HG03558 (cell line): ENCODE data around the gene PPP6R2.
"Not testable (repeated sequence)": the region's sequence is repeated elsewhere in the genome, so short reads cannot be mapped to it uniquely, and the experiment has no call there.

Source experiments
- ATAC-seq: cut with Tn5 transposase; IDR thresholded peaks from one replicate; pipeline ENCODE4 v1.9.1; 2021; ENCODE audit warnings: moderate number of reproducible peaks; ENCODE audit not compliant: unreplicated experiment; ENCODE audit errors: extremely low read depth

Gene PPP6R2

DNA sequence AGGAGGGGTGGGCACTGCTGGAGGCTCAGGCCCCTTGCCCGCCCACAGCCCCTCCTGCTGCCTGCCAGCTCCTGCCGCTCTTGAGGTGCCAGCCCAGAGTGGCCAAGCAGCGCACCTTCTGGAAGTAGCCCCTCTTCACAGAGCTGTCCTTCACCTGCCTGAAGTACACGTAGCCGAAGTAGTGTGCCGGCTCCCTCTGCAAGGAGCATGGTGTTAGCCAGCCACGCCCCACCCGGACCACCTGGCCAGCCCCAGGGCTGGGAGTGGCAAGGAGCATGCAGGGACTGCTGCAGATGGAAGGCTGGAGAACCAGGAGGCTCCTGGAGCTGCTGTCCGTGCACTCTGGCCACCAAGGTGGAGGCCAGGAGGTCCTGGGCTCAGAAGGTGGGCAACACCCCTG, 25.9 kb upstream of the PPP6R2 start:
- no peak for ATAC-seq

DNA sequence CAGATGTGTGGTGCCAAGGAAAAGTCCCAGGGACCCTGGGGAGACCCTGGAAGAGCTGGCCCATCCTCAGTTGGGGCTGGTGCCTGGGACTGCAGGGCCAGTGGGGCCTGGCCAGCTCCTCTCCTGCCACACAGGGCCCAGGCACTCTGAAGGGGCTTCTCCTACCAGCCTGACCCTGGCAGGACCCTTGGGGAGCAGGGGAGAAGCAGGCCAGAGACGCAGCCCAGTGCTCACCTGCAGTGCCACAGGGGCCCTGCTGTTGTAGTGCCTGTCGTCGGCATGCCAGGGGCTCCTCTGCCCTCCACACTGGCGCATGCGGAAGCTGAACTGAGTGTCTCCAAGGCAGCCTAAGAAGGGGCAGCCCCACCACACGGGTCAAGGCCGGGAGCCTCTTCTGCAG, 25.5 kb upstream of the PPP6R2 start:
- no peak for ATAC-seq

DNA sequence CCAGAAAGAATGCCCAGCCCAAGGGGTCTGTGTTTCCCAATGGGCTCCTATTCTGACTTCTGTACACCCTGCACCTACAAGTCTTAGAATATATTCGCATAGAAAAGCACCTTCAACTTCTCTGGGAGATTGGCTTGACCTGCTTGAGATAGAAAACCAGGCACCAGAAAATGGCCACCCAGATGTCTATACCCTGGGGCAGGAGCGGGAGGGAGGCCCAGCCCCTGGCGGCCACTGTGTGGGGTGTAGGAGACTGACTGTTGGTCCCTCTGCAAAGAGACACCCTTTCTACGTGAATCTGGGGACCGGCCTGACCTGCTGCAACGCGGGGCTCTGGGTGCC, 24.8 kb upstream of the PPP6R2 start:
- no peak for ATAC-seq

DNA sequence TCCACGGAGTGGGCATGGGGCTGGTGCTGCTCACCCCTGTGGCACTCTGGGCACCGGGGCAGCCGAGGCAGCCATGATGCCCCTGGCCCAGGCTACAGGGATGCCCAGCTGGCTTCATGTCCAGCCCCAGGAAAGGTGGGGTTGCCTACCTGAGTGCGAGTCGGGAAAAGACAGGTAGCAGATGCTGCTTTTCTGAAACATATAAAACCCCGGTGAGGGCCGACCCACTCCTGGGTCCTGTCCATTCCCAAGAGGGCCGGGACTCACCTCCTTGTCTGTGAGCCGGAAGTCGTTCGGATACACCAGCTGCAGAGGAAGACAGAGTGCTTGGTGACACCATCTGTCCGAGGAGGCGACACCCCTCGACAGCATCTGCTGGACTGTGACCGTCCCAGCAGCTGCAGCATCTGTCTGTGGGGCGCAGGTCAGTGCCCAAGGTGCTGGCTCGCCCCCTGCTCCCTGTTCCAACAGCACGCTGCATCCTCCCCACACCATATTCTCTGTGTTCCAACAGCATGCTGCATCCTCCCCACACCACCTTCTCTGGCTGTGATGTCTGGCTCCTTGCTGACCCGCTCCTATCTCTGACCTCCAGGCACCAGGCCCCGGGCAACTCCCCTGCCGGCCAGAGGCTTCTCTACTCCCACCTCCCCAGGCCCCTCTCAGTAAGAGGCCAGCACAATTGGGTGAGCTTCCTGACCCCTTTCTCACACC, 24.3 kb upstream of the PPP6R2 start:
- no peak for ATAC-seq

DNA sequence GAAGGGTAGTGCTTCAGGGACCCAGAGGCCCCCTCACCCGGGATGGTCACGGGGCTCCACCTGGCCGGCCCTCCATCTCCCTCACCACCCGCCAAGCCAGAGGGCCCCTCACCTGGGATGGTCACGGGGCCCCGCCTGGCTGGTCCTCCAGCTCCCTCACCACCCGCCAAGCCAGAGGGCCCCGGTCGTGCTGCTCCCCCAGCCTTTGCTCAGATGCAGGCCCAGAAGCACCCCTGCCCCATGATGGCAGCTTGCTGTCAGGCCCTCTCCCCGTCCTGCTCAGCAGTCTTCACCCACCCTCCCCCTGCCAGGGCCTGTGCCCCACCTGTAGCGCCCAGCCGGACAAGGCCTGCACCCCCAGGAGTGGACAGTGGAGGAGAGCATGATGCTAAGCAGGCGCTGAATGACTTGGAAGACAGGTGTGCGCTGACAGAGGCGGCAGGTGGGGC, 23.6 kb upstream of the PPP6R2 start:
- ATAC-seq: no peak

DNA sequence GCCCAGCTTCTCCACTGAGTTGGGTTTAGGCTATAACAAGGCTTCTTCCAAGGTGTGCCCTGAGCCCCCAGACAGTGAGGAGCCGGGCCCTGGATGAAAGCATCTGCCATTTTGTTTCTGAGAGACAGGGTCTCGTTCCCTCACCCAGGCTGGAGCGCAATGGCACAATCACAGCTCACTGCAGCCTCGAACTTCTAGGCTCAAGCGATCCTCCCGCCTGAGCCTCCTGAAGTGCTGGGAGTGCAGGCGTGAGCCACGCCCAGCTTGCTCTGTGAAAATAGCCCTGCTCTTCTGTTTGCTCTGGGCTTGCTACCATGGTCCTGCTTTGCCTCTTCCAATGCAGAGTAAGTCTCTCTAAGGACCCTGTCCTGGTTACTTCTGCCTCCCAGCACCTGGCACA, 23.0 kb upstream of the PPP6R2 start:
- ATAC-seq: no peak

DNA sequence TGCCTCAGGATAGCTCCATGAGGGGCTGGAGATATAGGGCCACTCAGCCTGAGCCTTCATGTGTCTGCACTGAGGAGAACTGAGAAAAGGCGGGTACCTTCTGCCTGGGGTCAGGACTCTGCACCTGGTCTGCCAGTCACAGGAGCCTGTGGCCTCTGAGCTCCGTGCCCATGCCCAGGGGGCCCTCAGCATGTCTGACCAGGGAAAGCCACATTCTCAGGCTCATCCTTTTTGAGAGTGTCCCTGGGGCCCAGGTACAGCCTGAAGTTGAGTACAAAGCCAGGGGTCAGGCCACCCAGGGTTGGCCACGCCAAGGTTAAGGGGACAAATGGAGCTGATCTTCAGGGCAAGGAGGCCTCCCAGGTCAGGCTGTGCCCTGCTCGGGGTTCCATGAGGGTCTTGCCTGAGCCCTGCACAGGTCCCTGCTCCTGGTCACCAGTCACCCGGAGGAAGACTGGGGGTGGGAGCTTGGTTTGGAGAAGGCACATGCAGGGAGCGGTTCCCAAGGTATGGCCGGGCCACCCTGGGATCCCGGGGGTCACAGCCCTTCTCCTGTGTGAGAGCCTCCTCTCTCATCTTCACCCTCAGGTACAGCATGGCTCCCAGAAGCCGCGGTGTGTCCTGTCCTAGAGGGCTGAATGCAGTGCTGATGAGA, 22.3 kb upstream of the PPP6R2 start:
- no peak for ATAC-seq

DNA sequence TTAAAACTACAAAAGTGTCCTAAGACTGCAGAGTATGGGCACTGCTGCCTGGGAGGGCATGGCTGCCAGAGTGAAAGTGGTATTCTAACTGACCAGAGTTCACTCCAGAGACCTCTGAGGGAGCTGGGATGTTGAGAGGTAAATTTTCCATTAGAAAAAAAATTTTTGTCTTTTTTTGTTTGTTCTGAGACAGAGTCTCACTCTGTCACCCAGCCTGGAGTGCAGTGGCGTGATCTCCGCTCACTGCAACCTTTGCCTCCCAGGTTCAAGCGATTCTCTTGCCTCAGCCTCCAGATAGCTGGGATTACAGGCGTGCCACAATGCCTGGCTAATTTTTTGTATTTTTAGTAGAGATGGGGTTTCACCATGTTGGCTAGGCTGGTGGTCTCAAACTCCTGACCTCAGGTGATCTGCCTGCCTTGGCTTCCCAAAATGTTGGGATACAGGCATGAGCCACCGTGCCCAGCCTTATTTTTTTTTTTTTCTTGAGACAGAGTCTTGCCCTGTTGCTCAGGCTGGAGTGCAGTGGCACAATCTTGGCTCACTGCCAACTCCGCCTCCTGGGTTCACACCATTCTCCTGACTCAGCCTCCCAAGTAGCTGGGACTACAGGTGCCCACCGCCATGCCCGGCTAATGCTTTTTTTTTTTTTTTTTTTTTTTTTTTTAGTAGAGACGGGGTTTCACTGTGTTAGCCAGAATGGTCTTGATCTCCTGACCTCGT, 20.6 kb upstream of the PPP6R2 start:
- ATAC-seq: not testable (repeated sequence)

DNA sequence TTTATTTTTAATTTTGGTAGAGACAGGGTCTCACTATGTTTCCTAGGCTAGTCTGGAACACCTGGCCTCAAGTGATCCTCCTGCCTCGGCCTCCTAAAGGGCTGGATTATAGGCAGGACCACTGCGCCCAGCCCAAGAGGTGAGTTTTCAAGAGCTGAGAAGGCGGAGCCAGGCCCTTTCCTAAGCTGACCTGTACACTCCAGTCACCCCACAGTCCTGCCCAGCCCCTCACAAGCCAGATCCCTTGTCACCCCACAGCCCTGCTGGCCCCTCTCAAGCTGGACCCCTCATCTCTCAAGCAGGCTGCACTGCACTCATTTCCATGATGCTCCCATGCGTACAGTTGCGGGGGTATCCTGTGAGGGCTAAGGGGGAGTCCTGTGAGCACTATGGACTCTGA, 19.2 kb upstream of the PPP6R2 start:
- no peak for ATAC-seq

DNA sequence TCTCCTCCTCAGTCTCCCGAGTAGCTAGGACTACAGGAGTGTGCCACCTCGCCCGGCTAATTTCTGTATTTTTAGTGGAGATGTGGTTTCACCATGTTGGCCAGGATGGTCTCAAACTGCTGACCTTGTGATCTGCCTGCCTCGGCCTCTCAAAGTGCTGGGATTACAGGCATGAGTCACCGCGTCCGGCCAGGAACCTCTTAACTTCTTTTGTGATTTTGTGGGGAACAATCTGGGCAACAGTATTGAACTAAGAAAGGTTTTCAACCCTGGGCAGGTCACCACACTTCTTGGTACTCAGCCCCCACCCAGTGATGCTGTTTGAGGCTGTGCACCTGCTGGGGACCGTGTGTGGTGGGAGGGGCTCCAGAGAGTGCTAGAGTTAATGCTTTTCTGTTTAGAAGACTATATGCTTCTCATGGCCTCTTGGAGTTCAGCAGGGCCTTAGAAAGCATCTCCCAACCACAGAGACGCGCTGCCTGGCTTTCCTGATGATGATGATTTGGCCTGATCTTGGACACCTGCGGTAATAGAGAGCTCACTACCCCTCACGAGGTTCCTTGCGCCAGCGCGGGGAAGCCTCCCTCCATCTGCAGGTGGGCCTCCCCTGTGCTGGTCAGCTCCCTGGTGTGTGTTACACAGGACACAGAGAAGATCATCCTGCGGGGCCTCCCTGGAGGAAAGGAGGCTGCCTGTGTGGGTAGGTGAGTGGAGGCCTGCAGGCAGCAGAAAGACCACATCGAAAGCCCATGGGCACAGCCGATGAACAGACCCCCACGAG, 17.5 kb upstream of the PPP6R2 start:
- ATAC-seq: no peak

DNA sequence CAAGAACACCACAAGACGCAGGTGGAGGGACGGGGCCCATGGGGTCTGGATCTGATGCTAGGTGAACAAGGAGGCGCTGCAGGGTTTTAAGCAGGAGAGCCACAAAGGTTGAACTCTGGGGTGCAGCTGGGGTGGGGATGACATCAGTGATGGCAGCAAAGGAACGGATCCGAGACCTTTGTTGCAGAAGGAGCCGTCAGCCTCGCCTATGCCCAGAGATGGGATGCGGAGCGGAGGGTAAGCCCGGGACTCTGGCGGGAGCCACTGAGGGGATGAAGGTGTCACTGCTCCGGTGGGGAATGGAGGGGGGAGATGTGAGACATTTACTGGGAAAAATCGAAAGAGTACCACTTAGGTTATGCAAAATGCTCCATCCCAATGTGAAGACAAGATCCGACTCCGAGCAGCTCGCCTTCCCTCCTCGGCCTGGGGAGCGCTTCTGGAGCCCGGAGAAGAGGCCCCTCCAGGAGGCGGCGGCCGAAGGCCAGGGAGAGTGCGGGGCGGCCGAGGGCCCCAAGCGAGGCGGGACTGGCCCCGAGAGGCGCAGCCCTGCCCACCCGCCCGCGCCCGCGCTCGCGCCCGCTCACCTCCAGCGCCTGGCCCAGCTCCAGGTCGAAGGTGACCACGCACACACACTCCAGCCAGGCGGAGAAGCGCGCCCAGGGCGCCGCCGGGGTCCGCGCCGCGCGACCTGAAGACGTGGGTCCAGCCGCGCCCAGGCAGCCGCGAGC, 16.7 kb upstream of the PPP6R2 start:
- peak; percentile 16 for ATAC-seq

DNA sequence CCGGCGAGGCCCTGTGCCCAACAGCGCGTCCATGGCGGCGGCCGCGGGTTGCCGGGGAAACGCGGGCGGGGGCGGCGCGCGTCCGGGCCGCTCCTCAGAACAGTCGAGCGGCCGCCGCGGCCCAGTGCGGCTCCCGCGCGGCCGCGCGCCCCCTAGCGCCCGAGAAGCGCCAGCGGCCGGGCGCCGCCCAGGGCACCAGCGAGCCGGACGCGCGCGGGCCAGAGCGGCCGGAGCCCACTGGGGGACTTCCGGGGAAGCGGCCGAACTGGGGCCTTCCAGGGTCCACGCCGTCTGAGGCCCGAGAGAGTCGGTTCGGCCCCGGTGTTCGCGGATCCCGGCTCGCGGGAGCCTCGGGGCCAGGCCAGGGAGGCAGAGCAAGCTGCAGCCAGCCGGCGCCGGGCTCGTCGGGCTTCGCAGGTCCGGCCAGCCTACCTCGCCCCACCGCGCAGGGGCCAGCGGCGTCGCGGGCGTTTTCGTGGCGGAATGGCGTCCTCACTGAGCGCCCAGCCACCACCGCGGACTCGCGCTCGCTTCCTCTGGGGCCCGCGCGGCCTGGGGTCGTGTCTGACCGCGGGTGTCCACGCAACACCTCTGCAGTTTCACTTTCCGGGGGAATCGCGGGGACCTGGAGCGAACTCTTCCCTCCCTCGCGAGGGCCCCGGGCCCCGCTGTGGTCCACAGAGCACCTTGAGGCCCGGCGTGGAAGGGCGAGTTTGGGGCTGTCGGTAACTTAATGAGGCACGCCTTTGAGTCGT, 16.0 kb upstream of the PPP6R2 start, which contains the start of gene DENND6B:
DENND6B (minus strand) TSS at position 57 of the 755 bp plus-strand sequence; CDS start at position 33, 24 bp downstream.
- ATAC-seq: peak; percentile 45

DNA sequence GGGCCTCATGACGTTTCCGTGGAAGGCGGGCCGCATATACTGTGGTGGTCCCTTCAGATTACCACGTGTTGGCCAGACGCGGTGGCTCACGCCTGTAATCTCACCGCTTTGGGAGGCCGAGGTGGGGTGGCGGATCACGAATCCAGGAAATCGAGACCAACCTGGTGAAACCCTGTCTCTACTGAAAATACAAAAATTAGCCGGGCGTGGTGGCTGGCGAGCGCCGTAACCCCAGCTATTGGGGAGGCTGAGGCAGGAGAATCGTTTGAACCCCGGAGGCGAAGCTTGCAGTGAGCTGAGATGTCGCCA, 15.5 kb upstream of the PPP6R2 start:
- ATAC-seq: no peak

DNA sequence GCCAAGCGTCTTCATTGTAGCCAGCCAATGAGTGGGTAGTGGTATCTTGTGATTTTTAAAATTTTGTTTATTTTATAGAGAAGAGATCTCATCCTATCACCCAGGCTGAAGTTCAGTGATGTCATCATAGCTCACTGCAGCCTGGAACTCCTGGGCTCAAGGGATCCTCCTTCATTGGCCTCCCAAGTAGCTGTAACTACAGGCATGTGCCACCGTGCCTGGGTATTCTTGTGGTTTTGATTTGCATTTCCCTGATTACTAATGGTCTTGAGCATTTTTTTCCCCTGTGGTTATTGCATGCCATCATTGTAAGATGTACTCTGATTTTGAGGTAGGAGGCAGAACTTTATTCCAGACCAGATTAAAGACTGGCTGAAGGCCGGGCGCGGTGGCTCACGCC, 13.9 kb upstream of the PPP6R2 start:
- no peak for ATAC-seq

DNA sequence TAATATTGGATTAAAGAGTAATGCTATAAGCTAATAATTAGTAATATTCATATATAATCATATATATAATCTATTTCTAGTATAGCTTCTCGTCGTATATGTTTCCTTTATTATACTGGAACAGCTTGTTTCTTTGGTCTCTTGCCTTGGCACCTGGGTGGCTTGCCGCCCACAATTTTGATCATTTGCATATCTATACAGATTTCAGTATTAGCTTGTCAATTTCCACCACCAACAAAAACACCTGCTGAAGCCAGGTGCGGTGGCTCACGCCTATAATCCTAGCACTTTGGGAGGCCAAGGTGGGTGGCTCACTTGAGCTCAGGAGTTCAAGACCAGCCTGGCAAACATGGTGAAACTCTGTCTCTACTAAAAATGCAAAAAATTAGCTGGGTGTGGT, 8.7 kb upstream of the PPP6R2 start:
- not testable (repeated sequence) for ATAC-seq

DNA sequence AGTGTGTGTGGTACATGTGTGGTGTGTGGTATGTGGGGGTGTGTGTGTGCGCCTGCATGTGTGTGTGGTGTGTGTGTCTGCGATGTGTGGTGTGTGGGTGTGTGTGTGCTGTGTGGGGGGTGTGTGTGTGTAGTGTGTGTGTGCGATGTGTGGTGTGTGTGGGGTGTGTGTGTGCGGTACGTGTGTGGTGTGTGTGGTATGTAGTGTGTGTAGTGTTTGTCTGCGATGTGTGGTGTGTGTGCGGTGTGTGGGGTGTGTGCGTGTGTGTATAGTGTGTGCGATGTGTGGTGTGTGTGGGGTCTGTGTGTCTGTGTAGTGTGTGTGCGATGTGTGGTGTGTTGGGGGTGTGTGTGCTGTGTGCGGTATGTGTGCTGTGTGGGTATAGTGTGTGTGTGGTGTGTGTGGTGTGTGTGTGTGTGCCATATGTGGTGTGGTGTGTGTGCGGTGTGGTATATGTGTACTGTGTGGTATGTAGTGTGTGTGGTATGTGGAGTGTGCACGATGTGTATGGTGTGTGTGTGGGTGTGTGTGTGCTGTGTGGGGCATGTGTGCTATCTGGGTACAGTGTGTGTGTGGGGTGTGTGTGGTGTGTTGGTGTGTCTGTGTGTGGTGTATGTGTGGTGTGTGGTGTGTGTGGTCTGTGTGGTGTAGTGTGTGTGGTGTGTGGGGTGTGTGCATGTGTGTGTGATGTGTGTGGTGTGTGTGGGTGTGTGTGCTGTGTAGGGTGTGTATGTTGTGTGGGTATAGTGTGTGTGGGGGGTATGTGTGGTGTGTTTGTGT, 5.7 kb upstream of the PPP6R2 start:
- no peak for ATAC-seq

DNA sequence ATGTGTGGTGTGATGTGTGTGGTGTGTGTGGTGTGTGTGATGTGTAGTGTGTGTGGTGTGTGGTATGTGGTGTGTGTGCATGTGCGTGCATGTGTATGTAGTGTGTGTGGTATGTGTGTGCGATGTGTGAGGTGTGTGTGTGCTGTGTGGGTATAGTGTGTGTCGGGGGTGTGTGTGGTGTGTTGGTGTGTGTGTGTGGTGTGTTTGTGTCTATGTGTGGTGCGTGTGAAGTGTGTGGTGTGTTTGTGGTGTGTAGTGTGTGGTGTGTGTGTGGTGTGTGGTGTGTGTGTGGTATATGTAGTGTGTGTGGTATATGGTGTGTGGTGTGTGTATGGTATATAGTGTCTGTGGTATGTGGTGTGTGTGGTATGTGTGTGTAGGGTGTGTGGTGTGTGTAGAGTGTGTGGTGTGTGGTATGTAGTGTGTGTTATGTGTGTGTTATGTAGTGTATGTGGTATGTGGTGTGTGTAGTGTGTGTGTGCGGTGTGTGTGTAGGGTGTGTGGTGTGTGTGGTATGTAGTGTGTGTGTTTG, 5.0 kb upstream of the PPP6R2 start:
- ATAC-seq: no peak

DNA sequence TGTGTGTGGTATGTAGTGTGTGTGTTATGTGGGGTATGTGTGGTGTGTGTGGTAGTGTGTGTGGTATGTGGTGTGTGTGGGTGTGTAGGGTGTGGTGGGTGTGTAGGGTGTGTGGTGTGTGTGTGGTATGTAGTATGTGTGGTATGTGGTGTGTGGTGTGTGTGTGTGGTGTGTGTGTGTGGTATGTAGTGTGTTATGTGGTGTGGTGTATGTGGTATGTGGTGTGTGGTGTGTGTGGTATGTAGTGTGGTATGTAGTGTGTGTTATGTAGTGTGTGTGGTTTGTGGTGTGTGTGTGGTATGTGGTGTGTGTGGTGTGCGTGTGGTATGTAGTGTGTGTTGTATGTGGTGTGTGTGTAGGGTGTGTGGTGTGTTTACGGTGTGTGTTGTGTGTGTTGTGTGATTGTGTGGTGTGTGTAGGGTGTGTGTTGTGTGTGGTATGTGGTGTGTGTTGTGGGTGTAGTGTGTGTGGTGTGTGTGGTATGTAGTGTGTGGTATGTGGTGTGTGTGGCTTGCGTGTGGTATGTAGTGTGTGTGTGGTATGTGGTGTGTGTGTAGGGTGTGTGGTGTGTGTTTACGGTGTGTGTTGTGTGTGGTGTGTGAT, 4.2 kb upstream of the PPP6R2 start:
- no peak for ATAC-seq
